ENCODE data around the gene TNFRSF12A.
A peak's percentile ranks its signal among the peaks of the same experiment; 100 is the strongest.

TNFRSF12A gene

DNA sequence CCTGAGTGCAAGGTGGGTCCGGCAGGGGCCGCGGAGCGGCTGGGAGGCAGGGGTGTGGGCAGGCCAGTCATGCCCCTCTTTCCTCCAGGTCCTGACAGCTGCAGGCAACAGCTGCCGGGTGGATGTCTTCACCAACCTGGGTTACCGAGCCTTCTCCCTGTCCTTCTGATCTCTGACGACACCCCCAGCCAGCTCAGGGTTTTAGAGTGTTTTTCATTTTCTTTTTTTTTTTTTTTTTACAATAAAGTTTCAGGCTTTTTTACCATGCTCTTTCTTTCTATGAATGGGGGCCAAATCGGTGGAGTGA, 7.3 kb downstream of the TNFRSF12A start:
- DNase-seq = no peak

DNA sequence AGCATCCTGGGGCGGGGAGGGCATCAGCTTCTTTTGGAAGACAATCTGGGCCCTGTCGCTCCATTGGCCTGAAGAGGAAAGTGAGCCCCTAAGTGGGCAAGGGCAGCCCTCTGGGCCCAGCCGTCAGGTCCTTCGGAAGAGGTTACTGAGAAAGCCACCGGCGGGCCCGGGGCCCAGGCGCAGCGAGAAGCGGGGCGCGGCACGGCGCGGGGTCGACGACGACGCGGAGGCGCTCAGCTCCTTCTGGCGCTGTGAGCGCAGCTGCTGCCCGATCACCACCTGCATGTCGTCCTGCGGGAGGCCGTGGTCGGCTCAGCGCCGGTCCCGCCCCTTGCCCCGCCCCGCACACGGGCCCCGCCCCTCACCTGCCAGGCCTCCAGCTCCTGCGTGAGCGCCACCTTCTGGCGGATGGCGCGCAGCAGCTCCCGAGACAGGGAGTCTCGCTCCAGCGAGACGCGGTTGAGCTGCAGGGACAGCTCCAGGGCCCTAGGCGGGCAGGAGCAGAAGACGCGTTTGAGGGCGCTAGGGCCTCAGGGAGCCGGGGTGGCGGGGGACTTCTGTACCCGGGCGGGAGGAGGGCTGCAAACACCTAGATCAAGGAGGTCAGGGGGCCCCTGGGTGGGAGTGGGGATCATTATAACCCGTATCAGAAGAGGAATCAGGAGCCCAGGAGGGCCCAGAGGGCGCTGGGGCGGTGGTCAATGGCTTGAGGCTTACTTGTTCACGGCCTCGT, 8.0 kb downstream of the TNFRSF12A start:
- peak; percentile 27 for DNase-seq

DNA sequence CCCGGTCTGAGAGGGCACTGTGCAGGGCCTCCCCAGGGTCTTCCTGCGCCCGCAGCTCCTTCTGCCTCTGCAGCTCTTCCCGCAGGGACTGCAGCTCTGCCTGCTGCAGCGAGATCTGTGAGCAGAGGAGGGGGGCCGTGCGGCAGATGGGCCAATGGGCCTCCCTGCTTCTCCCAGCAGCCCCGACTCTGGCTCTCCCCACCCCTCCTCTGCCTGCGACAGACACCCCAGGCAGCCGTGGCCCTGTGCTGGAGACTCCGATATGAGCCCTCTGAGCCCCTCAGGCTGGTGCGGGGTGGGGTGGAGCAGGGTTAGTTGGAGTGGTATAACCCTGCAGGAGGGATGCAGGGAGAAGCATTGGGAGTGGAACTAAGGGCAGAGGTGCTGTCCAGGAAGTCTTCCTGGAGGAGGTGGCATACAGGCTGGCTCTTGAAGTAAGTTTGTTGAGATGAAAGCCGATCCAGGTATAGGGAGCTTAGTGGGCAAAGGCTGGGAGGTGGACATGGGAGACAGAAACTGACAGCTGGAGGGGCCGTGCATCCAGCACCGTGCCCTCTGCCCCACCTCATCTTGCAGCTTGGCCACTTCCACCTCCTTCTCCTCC, 8.7 kb downstream of the TNFRSF12A start:
- no peak for DNase-seq

DNA sequence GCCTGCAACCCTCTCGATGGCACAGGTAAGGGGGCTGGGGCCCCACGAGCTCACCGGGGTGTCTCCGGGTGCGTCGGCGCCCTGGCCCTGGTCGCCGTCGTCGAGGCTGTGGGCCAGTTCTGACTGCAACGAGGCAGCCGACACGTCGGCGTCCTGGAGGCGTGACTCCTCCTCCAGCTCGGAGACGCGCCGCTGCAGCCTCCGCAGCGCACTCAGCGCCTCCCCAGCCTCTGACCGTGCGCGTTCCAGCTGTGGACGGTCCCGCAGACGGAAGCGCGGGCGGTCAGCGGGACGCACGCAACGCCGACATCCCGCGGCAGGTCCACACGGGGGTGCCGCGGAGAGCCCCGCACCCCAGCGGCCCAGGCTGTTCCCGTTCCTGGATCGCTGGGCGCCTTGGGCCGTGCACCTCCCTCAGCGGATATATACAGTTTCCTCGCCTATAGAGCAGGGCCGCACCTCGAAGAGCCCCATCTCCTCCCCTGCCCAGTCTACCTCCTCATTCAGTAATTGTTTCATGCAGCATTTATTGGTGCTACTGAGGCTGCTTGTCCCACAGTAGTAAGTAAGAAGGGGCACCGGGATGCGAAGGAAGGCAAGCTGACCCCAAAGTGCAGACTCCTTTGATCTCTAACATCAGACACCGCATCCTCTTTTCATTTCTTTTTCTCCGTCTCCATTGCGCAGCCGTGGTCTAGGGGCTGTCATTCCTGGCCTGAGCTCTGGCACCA, 9.5 kb downstream of the TNFRSF12A start:
- no peak for DNase-seq

DNA sequence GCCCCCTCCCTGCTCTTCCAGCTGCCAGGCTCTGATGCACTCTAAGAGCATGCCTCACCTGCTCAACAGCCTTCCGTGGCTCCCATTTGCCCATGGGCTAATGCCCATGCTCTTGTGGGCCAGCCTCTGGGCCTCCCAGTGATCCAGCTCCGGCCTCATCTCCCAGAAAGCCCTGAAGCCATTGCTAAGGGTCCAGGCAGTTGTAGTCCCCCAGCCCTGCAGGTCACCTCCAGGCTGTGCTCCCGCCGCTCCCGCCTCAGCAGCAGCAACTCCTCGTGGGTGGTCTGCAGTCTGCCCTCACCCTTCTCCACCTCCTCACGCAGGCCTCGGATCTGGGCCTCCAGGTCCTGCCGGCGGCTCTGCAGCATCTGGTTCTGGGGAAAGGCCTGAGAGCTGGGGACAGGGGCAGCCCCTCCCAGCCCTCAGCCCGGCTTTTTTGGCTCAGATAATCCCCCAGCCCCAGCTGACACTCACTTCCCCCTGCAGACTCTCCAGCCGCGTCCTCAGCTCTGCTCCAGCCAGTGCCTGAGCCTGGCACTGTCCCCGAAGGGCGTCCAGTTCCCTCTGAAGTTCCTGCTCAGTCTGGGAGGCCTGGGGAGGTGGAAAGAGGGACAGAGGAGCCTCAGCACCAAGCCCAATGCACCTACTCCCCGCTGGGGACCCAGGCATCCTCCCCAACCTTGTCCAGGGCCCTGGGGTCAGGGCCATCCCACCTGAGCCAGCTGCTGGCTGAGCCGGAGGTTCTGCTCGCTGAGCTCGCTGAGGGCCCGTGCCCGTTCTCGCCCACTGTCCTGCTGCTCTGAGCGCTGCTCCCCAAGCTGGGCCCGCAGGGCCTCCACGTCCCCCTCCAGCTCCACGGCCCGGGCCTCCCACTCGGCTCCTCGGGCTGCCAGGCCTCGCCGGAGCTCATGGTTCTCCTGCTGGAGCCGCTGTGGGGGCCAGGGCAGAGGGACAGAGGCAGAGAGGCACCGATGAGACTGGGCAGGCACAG, 10.3 kb downstream of the TNFRSF12A start:
- no peak for DNase-seq

DNA sequence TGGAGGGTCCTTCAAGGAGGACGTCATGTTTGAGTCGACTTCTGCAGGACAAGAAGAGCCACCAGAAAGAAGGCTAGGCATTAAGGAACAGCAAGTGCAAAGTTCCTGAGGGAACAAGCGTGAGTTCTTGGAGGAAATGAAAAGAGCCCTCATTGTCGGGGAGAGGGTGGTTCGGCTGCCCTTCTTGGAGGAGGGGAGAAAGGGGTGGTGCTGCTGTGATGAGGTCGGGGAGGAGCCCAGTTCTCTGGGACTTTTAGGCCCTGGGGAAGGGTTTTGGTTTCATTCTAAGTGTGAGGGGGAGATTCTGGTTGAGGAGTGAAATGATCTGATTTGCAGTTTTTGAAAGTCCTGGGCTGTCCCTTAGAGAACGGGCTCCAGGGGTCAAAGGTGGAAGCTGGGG, 12.5 kb downstream of the TNFRSF12A start:
- no peak for DNase-seq

DNA sequence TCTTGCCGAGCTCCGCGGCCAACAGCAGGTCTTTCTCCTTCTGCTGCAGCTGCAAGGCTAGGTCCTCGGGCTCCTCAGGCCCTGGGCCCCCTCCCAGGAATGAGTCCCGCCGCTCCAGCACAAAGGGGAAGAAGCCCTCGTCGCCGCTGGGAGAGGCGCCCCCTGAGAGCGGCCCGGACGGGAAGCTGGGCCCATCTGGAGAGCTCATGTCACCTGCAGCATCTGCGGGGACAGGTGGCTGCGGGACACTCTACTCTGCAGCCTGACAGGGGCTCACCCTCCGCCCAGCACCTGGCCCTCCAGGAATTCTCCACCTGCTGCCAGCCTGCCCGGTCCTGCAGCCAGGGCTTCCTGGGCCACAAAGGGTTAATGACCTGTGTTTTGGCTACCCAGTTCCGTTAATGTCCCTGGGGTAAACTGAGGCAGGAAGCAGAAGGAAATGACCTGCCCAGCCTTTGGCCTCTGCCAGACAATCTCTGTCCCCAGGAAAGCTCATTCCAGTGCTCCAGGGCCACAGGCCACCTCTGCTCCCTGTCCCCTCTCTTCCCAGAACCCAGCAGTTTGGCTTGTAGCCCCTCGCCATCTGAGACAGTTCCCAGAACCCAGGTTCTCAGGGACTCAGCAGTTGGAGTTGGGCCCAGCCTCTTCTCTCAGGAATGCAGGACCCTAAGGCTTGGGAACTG, 15.3 kb downstream of the TNFRSF12A start:
- no peak for DNase-seq

DNA sequence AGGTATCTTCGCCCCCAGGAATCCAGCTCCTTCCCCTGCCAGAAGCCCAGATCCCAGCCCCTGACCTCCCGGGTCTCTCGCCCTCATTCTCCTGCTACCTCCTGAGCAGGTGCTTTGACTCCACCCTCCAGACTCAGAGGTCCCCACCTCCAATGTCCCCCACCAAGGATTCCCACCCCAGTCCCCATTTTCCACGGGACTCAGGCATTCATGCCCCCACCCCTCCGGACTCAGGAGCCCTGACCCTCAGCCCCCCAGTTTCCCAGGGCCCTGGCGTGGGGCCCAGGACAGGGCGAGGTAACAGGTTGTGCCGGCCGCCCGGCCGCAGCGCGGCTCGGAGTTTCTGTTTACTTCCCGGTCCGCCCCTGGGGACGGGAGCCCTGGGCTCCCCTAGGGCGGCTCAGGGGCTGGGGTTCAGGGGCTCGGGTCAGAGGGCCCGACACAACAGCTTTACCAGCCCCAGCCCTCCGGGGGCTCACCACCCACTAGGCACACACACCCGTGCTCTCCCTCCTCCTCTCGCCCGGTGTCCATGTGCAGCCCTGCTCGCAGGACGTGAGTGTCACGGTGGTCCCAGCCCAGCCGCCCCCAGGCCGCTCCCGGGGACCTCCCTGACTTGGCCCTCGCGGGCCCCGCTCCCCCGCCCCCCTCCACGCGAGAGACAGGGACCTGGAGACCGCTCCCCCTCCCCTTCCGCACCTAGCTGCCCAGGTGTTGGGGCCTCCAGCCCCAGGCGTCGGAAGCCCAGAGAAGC, 16.0 kb downstream of the TNFRSF12A start:
- DNase-seq = no peak

DNA sequence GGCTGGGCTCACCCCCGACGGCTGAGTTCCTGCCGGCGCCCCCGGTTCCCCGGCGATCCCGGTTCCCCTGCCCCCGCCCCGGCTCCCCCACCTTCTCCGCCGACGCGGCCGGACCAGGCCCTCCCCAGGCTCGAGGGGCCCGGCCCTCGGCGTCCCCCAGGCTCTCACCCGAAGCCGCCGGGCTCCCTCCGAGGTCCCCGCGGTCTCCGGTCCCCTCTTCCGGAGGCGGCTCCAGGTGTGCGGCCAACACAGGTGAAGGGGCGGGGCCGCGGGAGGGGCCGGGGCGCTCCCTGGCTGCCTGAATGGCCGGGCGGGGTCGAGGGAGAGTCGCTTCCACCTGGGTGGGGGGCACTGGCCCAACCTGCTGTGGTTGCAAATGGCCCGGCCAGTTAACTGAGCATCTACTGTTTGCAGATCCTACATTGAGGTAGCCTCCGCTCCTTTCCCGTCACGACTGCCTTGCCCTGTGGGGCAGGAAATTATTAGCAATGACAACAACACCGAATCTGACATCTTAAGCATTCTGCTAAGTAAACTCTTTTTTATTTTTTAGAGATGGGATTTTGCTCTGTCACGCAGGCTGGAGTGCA, 16.7 kb downstream of the TNFRSF12A start, which contains the start of gene BICDL2:
Gene BICDL2, minus strand, starts transcription at position 219 of the 590 bp plus-strand sequence. CDS start 1,448 bp downstream, outside the sequence.
- no peak for DNase-seq

DNA sequence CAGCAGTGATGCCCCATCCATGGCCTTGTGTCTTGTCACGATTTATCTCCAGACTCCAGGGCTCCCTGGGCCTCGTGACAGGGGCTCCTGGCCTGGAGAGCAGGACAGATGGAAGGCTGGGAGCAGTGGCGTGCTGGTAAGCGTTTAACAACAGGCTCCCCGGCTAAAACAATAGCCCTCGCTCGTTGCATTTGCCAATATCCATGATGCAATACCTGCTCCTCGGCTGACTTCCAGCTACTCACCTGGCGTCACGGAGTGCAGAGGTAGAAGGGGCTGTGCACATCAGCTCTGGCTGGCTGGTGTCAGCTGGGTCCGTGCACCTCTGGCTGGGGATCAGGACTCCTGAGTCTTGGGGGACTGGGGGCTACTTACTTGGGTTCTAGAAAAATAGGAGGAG, 18.1 kb downstream of the TNFRSF12A start:
- DNase-seq = no peak

DNA sequence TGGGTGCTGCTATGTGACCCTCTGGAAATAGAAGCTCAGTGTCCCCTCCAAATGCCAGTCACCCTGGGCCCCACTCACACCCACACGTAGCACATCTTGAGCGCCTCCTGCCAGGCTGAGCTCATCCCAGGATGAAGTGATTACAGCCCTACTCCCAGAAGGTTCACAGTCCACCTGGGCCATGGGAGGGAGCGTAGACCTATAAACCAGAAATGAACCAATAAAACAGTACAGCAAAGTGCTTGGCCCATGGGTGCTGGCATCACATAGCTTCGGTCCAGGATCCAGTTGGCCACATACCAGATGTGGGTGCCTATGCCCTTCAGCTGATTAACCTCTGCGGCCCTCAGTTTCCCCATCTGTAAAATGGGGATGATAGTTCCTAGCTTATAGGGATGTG, 18.7 kb downstream of the TNFRSF12A start:
- DNase-seq = no peak

DNA sequence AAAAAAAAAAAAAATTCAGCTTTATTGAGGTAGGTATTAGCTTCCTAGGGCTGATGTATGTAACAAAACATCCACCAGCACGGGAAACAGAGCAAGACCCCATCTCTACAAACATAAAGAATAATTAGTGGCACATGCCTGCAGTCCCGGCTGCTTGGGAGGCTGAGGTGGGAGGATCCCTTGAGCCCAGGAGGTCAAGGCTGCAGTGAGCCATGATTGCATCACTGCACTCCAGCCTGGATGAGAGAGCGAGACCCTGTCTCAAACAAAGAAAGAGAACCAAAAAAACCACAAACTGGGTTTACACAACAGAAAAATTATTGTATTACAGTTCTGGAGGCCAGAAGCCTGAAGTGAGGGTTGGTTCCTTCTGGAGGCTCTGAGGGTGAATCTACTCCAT, 22.2 kb downstream of the TNFRSF12A start:
- no peak for DNase-seq

DNA sequence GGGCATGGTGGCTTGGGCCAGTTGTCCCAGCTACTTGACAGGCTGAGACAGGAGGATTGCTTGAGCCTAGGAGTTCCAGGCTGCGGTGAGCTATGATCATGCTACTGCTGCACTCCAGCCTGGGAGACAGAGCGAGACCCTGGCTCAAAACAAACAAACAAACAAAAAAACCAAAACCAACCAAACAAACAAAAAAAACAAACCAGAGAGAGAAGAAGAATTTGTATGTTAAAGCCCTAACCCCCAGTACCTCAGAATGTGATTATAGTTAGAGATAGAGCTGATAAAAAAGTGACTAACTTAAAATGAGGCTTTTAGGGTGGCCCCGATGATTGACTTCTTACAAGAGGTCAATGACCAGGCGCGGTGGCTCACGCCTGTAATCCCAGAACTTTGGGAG, 24.5 kb downstream of the TNFRSF12A start:
- no peak for DNase-seq

DNA sequence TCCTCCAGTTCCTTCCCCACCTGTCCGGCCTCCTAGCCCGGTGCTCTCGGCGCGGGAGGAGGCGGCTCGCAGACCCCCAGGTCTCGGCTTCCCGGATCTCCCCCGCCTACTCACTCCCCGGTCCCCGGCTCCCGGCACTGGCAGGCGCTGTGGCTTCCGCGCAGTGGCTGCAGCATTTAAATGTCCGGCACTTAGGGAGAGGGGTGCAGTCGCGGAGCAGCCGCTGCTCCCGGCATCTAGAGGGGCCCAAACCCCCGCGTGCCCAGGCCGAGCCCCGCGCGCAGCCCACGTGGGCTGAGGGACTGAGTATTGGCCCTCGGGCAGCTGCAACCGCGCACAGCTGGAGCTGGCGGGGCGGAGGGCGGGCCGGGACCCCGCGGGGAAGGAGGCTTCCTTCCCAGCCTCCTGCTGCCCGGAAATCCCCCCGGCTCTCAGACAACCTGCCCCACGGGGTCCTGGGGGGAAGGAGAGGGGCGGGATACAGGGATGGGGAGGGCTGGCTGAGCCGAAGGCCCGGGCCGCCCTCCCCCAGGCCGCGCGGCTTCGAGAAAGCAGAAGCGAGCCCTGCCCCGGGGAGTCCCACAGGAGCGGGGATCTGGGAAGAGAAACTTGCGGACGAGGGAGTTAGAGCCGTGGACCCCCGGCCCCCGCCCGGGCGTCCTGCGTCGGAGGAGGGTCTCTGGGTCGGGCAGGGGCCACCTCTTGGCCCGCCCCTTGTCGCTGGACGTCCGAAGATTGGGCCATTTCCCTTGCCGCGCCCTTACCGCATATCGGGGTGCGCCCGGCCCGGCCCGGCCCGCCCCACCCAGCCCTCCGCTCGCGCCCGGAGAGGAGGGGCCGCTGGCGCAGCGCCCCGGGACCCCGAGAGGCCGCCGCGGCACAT, 25.8 kb downstream of the TNFRSF12A start, which contains the start of gene MMP25:
Gene MMP25, plus strand, starts transcription at position 804 of the 883 bp plus-strand sequence. CDS start 357 bp downstream, outside the sequence.
- DNase-seq = no peak

DNA sequence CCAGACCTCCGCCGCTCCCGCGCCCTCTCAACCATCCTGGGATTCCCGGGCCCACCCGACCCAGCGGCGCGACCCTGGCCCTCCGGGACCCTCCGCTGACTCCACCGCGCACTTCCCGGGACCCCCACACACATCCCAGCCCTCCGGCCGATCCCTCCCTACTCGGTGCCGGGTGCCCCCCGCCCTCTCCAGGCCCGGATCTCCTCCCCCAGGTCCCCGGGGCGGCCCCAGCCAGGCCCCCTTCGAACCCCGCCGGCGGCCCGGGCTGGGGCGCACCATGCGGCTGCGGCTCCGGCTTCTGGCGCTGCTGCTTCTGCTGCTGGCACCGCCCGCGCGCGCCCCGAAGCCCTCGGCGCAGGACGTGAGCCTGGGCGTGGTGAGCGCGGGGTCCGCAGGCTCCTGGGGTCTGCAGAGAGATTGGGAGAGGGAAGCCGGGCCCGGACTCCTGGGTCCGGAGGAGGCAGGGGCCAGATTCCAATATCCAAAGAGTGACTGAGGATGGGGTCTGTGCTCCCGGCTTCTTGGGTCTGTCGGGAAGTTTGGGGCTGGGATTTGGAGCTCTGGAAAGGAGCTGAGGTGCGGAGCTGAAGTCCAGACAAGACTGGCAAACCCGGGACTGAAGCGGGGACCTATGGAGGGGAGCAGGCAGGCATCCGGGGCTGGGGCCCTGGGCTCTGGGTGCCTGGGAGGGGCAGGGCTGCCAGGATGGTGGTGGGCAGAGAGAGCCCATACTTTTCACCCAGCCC, 26.6 kb downstream of the TNFRSF12A start:
- no peak for DNase-seq

DNA sequence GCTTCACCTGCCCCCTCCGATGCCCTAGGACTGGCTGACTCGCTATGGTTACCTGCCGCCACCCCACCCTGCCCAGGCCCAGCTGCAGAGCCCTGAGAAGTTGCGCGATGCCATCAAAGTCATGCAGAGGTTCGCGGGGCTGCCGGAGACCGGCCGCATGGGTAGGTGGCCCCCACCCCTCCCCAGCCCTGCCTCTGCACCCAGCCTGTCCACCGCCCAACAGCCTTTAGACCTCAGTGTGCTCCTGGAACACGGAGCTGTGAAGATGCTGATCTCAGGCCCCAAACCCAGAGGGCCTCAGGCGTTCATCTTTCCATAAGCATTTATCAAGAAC, 27.2 kb downstream of the TNFRSF12A start:
- DNase-seq = no peak

DNA sequence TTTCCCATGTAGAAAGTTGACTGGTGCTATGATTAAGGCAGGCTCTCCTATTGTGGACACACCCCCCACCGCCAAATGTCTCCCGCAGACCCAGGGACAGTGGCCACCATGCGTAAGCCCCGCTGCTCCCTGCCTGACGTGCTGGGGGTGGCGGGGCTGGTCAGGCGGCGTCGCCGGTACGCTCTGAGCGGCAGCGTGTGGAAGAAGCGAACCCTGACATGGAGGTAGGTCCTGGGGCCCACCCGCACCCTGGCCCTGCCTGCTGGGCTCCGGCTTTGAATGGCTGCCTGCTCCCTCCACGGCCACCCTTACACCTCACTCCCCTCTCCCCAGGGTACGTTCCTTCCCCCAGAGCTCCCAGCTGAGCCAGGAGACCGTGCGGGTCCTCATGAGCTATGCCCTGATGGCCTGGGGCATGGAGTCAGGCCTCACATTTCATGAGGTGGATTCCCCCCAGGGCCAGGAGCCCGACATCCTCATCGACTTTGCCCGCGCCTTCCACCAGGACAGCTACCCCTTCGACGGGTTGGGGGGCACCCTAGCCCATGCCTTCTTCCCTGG, 29.8 kb downstream of the TNFRSF12A start:
- no peak for DNase-seq

DNA sequence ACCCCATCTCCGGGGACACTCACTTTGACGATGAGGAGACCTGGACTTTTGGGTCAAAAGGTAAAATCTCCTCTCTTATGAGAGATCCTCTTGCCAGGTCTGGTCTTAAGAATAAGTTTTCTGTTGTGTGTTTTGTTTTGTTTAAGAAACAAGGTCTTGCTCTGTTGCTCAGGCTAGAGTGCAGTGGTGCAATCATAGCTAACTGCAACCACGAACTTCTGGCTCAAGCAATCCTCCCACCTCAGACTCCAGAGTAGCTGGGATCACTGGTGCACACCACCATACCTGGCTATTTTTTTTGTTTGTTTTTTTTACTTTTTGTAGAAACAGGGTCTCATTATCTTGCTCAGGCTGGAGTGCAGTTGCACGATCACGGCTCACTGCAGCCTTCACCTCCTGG, 30.3 kb downstream of the TNFRSF12A start:
- no peak for DNase-seq

DNA sequence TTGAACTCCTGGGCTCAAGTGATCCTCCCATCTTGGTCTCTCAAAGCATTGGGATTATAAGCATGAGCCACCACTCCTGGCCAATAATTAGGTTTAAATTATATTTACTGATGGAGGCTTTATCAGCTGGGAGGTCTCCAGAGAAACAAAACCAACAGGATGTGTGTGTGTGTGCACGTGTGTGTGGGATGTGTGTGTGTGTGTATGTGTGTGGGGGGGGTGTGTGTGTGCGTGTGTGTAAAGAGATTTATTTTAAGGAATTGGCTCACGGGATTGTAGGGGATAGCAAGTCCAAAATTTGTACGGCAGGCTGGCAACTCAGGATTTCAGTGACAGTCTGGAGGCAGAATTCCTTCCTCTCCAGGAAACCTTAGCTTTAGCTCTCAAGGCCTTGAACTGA, 30.8 kb downstream of the TNFRSF12A start:
- no peak for DNase-seq
